GM12878 (cell line): ENCODE data around the gene ARPC1A. TPM values are rescaled to one million over a fixed set of nuclear protein-coding genes. Genes with fewer than 3 reads are reported as not detected.

ENCODE experiments used
- CEBPB ChIP-seq, 2 experiments: fragments of 150-350 bp in 1 of 2; IDR thresholded peaks; 2 replicates each; pipeline ENCODE4 v1.6.1; 2012 to 2014; ENCODE audit warnings: low read depth in 2 of 2, low read length in 2 of 2, borderline replicate concordance in 1 of 2, inconsistent platforms in 1 of 2
- CREB1 ChIP-seq: IDR thresholded peaks from 2 replicates; pipeline ENCODE4 v1.6.1; 2012; ENCODE audit warnings: low read depth, mild to moderate bottlenecking, inconsistent platforms
- KAT2A ChIP-seq: conservative IDR thresholded peaks from 2 replicates; pipeline ENCODE4 v1.6.1; 2011; ENCODE audit warnings: low read depth, low read length; ENCODE audit not compliant: control insufficient read depth
- MYC ChIP-seq: IDR thresholded peaks from 2 replicates; pipeline ENCODE4 v1.6.1; 2011; ENCODE audit warnings: mild to moderate bottlenecking, low read length, moderate library complexity, inconsistent platforms; ENCODE audit not compliant: insufficient read depth, insufficient replicate concordance, insufficient read length, severe bottlenecking
- NRF1 ChIP-seq: conservative IDR thresholded peaks from 2 replicates; pipeline ENCODE4 v1.6.1; 2011; ENCODE audit warnings: mild to moderate bottlenecking, low read depth, low read length, improper control_type of control experiment
- PAX5 ChIP-seq: IDR thresholded peaks from 2 replicates; pipeline ENCODE4 v1.6.1; 2011; ENCODE audit warnings: low read depth, low read length, borderline replicate concordance
- POLR2A ChIP-seq: IDR thresholded peaks from 2 replicates; pipeline ENCODE4 v1.6.1; 2011; ENCODE audit warnings: low read depth, mild to moderate bottlenecking, low read length
- RAD21 ChIP-seq: IDR thresholded peaks from 2 replicates; pipeline ENCODE4 v1.6.1; 2011; ENCODE audit warnings: mild to moderate bottlenecking, low read depth, low read length, moderate library complexity; ENCODE audit not compliant: insufficient read depth
- RB1 ChIP-seq: fragments of 450-650 bp; formaldehyde crosslinking; IDR thresholded peaks from 2 replicates; pipeline ENCODE4 v1.6.1; 2017; ENCODE audit warnings: mild to moderate bottlenecking, borderline replicate concordance
- SIX5 ChIP-seq: IDR thresholded peaks from 2 replicates; pipeline ENCODE4 v1.6.1; 2011; ENCODE audit warnings: mild to moderate bottlenecking, low read depth, low read length, moderate library complexity; ENCODE audit not compliant: severe bottlenecking
- SMARCA5 ChIP-seq: fragments of 450-650 bp; IDR thresholded peaks from 2 replicates; pipeline ENCODE4 v1.6.1; 2017; ENCODE audit warnings: mild to moderate bottlenecking
- SPI1 ChIP-seq: IDR thresholded peaks from 2 replicates; pipeline ENCODE4 v1.6.1; 2011; ENCODE audit warnings: low read depth, mild to moderate bottlenecking, low read length, moderate library complexity, borderline replicate concordance; ENCODE audit not compliant: insufficient read depth
- SREBF2 ChIP-seq: IDR thresholded peaks from 2 replicates; pipeline ENCODE4 v1.6.1; 2012; ENCODE audit warnings: mild to moderate bottlenecking, low read length
- SRF ChIP-seq, 2 experiments: IDR thresholded peaks; 2 replicates each; pipeline ENCODE4 v1.6.1; 2011; ENCODE audit warnings: low read depth in 2 of 2, low read length in 2 of 2, mild to moderate bottlenecking in 1 of 2, moderate library complexity in 1 of 2
- TCF3 ChIP-seq: IDR thresholded peaks from 2 replicates; pipeline ENCODE4 v1.6.1; 2012; ENCODE audit warnings: low read depth, mild to moderate bottlenecking, low read length, borderline replicate concordance; ENCODE audit not compliant: insufficient read depth
- ZNF217 ChIP-seq: fragments of 450-650 bp; IDR thresholded peaks from 2 replicates; pipeline ENCODE4 v1.6.1; 2017; ENCODE audit warnings: antibody characterized with exemption, mild to moderate bottlenecking
- ZNF24 ChIP-seq: fragments of 450-650 bp; IDR thresholded peaks from 2 replicates; pipeline ENCODE4 v1.6.1; 2017; ENCODE audit warnings: antibody characterized with exemption, mild to moderate bottlenecking
- polyA plus RNA-seq, 11 experiments: library from polyadenylated mRNA; depleted of rRNA in 4 of 11; unstranded in 6 of 11; stranded (reverse) in 5 of 11; fragments of >200 nt; fragmentation: Nextera tagmentation in 4 of 11; fragmentation: Illumina TruSeq in 1 of 11; extraction: Ambion mirVana in 4 of 11; extraction: Trizol in 1 of 11; gene quantifications; 1 replicate in 1 of 11; 2 replicates in 10 of 11; pipeline versions ENCODE4 v1.2.1 to v1.2.3, GENCODE V29; 2011 to 2016; ENCODE audit warnings: inconsistent platforms in 2 of 11, missing spikeins in 2 of 11, low read depth in 1 of 11
- total RNA-seq, 4 experiments: library from RNA; depleted of rRNA in 3 of 4; stranded (reverse); fragments of >200 nt in 3 of 4; fragmentation: Illumina TruSeq in 1 of 4; extraction: Trizol in 1 of 4; gene quantifications; 2 replicates each; pipeline versions ENCODE4 v1.2.1 to v1.2.3, GENCODE V29; 2013 to 2021
- TF ChIP-seq, protein P1 (sequence below): fragments of 150-350 bp; IDR thresholded peaks from 2 replicates; pipeline ENCODE4 v1.6.1; 2016; ENCODE audit warnings: low read depth, low read length
- TF ChIP-seq, protein P2 (sequence below): fragments of 450-650 bp; IDR thresholded peaks from 2 replicates; pipeline ENCODE4 v1.6.1; 2017; ENCODE audit warnings: mild to moderate bottlenecking
- TF ChIP-seq, protein P3 (sequence below): fragments of 450-650 bp; IDR thresholded peaks from 2 replicates; pipeline ENCODE4 v1.6.1; 2017; ENCODE audit warnings: mild to moderate bottlenecking, moderate library complexity

ARPC1A gene
- total and polyA plus RNA-seq, 10 of the 15 experiments (the other 5 are each of a cell fraction or from before 2014, with no cell fraction given): 42.3 to 152 (median 72.1) TPM

DNA sequence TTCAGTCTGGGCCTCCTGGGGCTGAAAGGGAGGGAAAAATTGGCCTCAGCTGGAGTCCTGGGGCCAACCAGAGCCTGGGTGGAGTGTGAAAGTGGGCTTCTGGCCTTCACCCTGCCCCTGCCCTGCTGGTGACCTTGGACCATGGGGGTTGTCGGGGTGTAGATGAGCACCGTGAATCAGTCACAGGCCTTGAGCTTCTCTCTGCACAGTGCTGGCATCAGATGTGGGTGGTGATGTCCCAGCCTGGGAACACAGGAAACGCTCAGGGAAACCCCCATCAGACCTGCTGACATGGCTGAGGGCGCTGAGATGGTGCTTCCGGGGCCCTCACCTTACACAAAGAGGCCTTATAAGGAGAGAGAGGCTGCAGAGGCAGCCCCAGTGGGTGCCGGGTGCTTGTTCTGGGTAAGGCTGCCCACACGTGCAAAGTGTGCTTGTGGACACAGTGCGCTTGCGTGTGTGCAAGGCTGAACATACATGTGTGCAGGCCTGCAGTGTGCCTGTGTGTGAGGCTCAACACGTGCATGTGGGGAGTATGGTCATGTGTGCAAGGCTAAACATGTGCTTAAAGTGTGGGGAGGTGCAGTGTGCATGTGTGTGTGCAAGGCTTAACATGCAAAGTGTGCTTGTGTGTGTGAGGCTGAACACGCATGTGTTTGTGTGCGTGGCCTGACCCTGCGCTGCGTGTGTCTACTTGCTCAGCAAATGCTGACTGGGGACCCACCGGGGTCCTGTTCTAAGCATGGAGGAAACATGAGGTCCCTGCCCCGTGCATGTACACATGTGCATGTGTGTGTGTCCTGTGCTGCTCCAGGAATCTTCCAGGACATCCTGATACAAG, 55.3 kb downstream of the ARPC1A start (continued):
- peak; percentile 88 for TF ChIP-seq POLR2A
- no peak for TF ChIP-seq SIX5
- peak; percentile 94 to 99 for TF ChIP-seq SRF (IDR thresholded peaks at IDR 0.05; ENCODE audit: low read depth in 2 of 2, low read length in 2 of 2)
- TF ChIP-seq CEBPB (IDR thresholded peaks at IDR 0.05; ENCODE audit: borderline replicate concordance in 1 of 2, low read depth in 2 of 2, low read length in 2 of 2): no peak
- TF ChIP-seq SMARCA5: peak; percentile 45; the same call in 1 of the 2 replicates
- TF ChIP-seq NRF1: peak; percentile 45
- no peak for TF ChIP-seq RB1
- TF ChIP-seq SPI1: no peak
- TF ChIP-seq, protein P1, sequence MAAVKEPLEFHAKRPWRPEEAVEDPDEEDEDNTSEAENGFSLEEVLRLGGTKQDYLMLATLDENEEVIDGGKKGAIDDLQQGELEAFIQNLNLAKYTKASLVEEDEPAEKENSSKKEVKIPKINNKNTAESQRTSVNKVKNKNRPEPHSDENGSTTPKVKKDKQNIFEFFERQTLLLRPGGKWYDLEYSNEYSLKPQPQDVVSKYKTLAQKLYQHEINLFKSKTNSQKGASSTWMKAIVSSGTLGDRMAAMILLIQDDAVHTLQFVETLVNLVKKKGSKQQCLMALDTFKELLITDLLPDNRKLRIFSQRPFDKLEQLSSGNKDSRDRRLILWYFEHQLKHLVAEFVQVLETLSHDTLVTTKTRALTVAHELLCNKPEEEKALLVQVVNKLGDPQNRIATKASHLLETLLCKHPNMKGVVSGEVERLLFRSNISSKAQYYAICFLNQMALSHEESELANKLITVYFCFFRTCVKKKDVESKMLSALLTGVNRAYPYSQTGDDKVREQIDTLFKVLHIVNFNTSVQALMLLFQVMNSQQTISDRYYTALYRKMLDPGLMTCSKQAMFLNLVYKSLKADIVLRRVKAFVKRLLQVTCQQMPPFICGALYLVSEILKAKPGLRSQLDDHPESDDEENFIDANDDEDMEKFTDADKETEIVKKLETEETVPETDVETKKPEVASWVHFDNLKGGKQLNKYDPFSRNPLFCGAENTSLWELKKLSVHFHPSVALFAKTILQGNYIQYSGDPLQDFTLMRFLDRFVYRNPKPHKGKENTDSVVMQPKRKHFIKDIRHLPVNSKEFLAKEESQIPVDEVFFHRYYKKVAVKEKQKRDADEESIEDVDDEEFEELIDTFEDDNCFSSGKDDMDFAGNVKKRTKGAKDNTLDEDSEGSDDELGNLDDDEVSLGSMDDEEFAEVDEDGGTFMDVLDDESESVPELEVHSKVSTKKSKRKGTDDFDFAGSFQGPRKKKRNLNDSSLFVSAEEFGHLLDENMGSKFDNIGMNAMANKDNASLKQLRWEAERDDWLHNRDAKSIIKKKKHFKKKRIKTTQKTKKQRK: no peak
- TF ChIP-seq ZNF217: no peak
- TF ChIP-seq, protein P2, sequence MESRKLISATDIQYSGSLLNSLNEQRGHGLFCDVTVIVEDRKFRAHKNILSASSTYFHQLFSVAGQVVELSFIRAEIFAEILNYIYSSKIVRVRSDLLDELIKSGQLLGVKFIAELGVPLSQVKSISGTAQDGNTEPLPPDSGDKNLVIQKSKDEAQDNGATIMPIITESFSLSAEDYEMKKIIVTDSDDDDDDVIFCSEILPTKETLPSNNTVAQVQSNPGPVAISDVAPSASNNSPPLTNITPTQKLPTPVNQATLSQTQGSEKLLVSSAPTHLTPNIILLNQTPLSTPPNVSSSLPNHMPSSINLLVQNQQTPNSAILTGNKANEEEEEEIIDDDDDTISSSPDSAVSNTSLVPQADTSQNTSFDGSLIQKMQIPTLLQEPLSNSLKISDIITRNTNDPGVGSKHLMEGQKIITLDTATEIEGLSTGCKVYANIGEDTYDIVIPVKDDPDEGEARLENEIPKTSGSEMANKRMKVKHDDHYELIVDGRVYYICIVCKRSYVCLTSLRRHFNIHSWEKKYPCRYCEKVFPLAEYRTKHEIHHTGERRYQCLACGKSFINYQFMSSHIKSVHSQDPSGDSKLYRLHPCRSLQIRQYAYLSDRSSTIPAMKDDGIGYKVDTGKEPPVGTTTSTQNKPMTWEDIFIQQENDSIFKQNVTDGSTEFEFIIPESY: no peak
- TF ChIP-seq, protein P3, sequence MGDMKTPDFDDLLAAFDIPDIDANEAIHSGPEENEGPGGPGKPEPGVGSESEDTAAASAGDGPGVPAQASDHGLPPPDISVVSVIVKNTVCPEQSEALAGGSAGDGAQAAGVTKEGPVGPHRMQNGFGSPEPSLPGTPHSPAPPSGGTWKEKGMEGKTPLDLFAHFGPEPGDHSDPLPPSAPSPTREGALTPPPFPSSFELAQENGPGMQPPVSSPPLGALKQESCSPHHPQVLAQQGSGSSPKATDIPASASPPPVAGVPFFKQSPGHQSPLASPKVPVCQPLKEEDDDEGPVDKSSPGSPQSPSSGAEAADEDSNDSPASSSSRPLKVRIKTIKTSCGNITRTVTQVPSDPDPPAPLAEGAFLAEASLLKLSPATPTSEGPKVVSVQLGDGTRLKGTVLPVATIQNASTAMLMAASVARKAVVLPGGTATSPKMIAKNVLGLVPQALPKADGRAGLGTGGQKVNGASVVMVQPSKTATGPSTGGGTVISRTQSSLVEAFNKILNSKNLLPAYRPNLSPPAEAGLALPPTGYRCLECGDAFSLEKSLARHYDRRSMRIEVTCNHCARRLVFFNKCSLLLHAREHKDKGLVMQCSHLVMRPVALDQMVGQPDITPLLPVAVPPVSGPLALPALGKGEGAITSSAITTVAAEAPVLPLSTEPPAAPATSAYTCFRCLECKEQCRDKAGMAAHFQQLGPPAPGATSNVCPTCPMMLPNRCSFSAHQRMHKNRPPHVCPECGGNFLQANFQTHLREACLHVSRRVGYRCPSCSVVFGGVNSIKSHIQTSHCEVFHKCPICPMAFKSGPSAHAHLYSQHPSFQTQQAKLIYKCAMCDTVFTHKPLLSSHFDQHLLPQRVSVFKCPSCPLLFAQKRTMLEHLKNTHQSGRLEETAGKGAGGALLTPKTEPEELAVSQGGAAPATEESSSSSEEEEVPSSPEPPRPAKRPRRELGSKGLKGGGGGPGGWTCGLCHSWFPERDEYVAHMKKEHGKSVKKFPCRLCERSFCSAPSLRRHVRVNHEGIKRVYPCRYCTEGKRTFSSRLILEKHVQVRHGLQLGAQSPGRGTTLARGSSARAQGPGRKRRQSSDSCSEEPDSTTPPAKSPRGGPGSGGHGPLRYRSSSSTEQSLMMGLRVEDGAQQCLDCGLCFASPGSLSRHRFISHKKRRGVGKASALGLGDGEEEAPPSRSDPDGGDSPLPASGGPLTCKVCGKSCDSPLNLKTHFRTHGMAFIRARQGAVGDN: peak; percentile 89
- no peak for TF ChIP-seq KAT2A
- TF ChIP-seq RAD21: no peak
- no peak for TF ChIP-seq ZNF24
- TF ChIP-seq TCF3: no peak
- no peak for TF ChIP-seq SREBF2
- peak; percentile 93 for TF ChIP-seq MYC
- no peak for TF ChIP-seq CREB1
- peak; percentile 50 for TF ChIP-seq PAX5
